HCT116 (cell line): ENCODE results near the gene TENM4. TPM values are rescaled to one million over a fixed set of nuclear protein-coding genes. Genes with fewer than 3 reads are reported as not detected.

Experiments used
- ATAC-seq: fragments of 200-7000 bp; cut with Tn5 transposase; 2 replicates; pipeline ENCODE4 v1.9.1; 2020; ENCODE audit warnings: mild to moderate bottlenecking, moderate library complexity
- BruUV-seq: library from RNA; stranded (reverse); fragments of 400-500 nt; replicated peaks from 2 replicates; lab custom pipeline; 2021; lab: Mats Ljungman, UMichigan
- CTCF ChIA-PET: fragments of 300-600 bp; sonication (Branson Sonifier 250); formaldehyde crosslinking; loops from one replicate; lab custom pipeline; 2021; ENCODE audit warnings: antibody characterized with exemption; lab: Charles Lee
- POLR2A ChIA-PET: fragments of 300-600, 350-600 bp; sonication (Branson Sonifier 250); formaldehyde crosslinking; loops from one replicate; lab custom pipeline; 2021; ENCODE audit warnings: antibody characterized with exemption; lab: Charles Lee
- RAD21 ChIA-PET, 2 experiments: fragments of 300-600 bp; sonication (Branson Sonifier 250); formaldehyde crosslinking; loops; one replicate each; lab custom pipeline; 2023; ENCODE audit warnings: low total read pairs in 2 of 2; ENCODE audit not compliant: uncharacterized antibody in 2 of 2, unreplicated experiment in 2 of 2, low non-redundant PET in 1 of 2; lab: Charles Lee
- DNase-seq: peaks from one replicate; pipeline ENCODE4 v3.0.0-alpha.2; 2010; ENCODE audit warnings: low read depth, low spot score
- H2AFZ ChIP-seq: fragments of 200-600 bp; shearing (Covaris generic), sonication (generic); 2 replicates; pipeline ENCODE4 v1.6.1; 2017; ENCODE audit warnings: low read depth, mixed run types, mixed read lengths, antibody characterized with exemption, low read length; ENCODE audit not compliant: poor library complexity, severe bottlenecking
- H3K27ac ChIP-seq: 2 replicates; pipeline ENCODE4 v1.5.1; 2012; ENCODE audit warnings: low read depth, low read length
- H3K27me3 ChIP-seq: fragments of 200-600 bp; sonication (generic); 2 replicates; pipeline ENCODE4 v1.6.1; 2016; ENCODE audit warnings: mixed run types, low read length, mixed read lengths; ENCODE audit not compliant: insufficient read depth
- H3K36me3 ChIP-seq, 2 experiments: fragments of 200-500 bp in 1 of 2; fragments of 200-600 bp in 1 of 2; sonication (Bioruptor generic) in 1 of 2; sonication (generic) in 1 of 2; 2 replicates each; pipeline versions ENCODE4 v1.5.1 to v1.6.1; 2014 to 2016; ENCODE audit warnings: low read length in 2 of 2, inconsistent platforms in 1 of 2, mixed read lengths in 1 of 2, mixed run types in 1 of 2; ENCODE audit not compliant: insufficient read depth in 2 of 2, control insufficient read depth in 1 of 2
- H3K4me1 ChIP-seq, 2 experiments: fragments of 200-600 bp in 1 of 2; sonication (generic) in 1 of 2; 2 replicates each; pipeline versions ENCODE4 v1.5.1 to v1.6.1; 2012 to 2017; ENCODE audit warnings: low read length in 2 of 2, inconsistent platforms in 1 of 2, mild to moderate bottlenecking in 1 of 2, mixed read lengths in 1 of 2, mixed run types in 1 of 2, moderate library complexity in 1 of 2; ENCODE audit not compliant: insufficient read depth in 2 of 2, control insufficient read depth in 1 of 2
- H3K4me2 ChIP-seq: fragments of 200-600 bp; sonication (generic); 2 replicates; pipeline ENCODE4 v1.6.1; 2017; ENCODE audit warnings: mixed run types, low read length, mixed read lengths
- H3K4me3 ChIP-seq, 2 experiments: fragments of 200-600 bp in 1 of 2; sonication (generic) in 1 of 2; replicated peaks in 1 of 2; 2 replicates each; pipeline ENCODE4 v1.5.1; 2011 to 2016; ENCODE audit warnings: low read length in 2 of 2, control low read depth in 1 of 2, low read depth in 1 of 2, mild to moderate bottlenecking in 1 of 2, mixed read lengths in 1 of 2, mixed run types in 1 of 2
- H3K79me2 ChIP-seq: fragments of 200-600 bp; sonication (generic); 2 replicates; pipeline ENCODE4 v1.6.1; 2017; ENCODE audit warnings: mild to moderate bottlenecking, mixed run types, low read length, moderate library complexity, mixed read lengths; ENCODE audit not compliant: insufficient read depth
- H3K9ac ChIP-seq: fragments of 200-600 bp; sonication (generic); 2 replicates; pipeline ENCODE4 v1.6.1; 2016; ENCODE audit warnings: low read length, mixed read lengths
- H3K9me2 ChIP-seq: fragments of 200-600 bp; sonication (generic), shearing (Covaris generic); 2 replicates; pipeline ENCODE4 v1.6.1; 2017; ENCODE audit warnings: mixed run types, mild to moderate bottlenecking, moderate library complexity; ENCODE audit not compliant: insufficient read depth
- H3K9me3 ChIP-seq, 2 experiments: fragments of 200-500 bp in 1 of 2; fragments of 200-600 bp in 1 of 2; sonication (Bioruptor generic) in 1 of 2; sonication (generic) in 1 of 2; 2 replicates each; pipeline ENCODE4 v1.6.1; 2014 to 2017; ENCODE audit warnings: low read length in 2 of 2, mixed read lengths in 2 of 2, inconsistent platforms in 1 of 2, low read depth in 1 of 2, mild to moderate bottlenecking in 1 of 2, mixed run types in 1 of 2, moderate library complexity in 1 of 2; ENCODE audit not compliant: control insufficient read depth in 1 of 2, insufficient read depth in 1 of 2
- H4K20me1 ChIP-seq: fragments of 200-600 bp; sonication (generic), shearing (Covaris generic); 2 replicates; pipeline ENCODE4 v1.6.1; 2017; ENCODE audit warnings: mixed run types, mild to moderate bottlenecking, moderate library complexity; ENCODE audit not compliant: insufficient read depth
- CEBPB ChIP-seq: IDR thresholded peaks from 2 replicates; pipeline ENCODE4 v1.6.1; 2012; ENCODE audit warnings: low read depth
- EGR1 ChIP-seq: IDR thresholded peaks from 2 replicates; pipeline ENCODE4 v1.6.1; 2012; ENCODE audit warnings: low read depth
- ELF1 ChIP-seq: IDR thresholded peaks from 2 replicates; pipeline ENCODE4 v1.6.1; 2012; ENCODE audit warnings: low read depth, borderline replicate concordance
- EZH2 ChIP-seq: fragments of 200-600 bp; sonication (generic); IDR thresholded peaks from 2 replicates; pipeline ENCODE4 v1.6.1; 2017; ENCODE audit warnings: antibody characterized with exemption, mixed run types
- FOSL1 ChIP-seq: IDR thresholded peaks from 2 replicates; pipeline ENCODE4 v1.6.1; 2012; ENCODE audit warnings: low read depth
- JUND ChIP-seq: IDR thresholded peaks from 2 replicates; pipeline ENCODE4 v1.6.1; 2012
- POLR2A ChIP-seq: IDR thresholded peaks from 2 replicates; pipeline ENCODE4 v1.7.0; 2011; ENCODE audit warnings: borderline replicate concordance; ENCODE audit not compliant: insufficient read depth, insufficient read length; ENCODE audit errors: extremely low read depth
- POLR2AphosphoS5 ChIP-seq: IDR thresholded peaks from 2 replicates; pipeline ENCODE4 v1.6.1; 2011; ENCODE audit warnings: mild to moderate bottlenecking, low read depth, low read length, moderate library complexity
- RAD21 ChIP-seq: IDR thresholded peaks from 2 replicates; pipeline ENCODE4 v1.6.1; 2012; ENCODE audit warnings: low read depth, mild to moderate bottlenecking
- SP1 ChIP-seq: IDR thresholded peaks from 2 replicates; pipeline ENCODE4 v1.6.1; 2012; ENCODE audit warnings: low read depth
- SRF ChIP-seq: IDR thresholded peaks from 2 replicates; pipeline ENCODE4 v1.6.1; 2012; ENCODE audit warnings: low read depth
- YY1 ChIP-seq: IDR thresholded peaks from 2 replicates; pipeline ENCODE4 v1.6.1; 2011; ENCODE audit warnings: low read length, low read depth, moderate library complexity, mild to moderate bottlenecking; ENCODE audit not compliant: insufficient replicate concordance; ENCODE audit errors: extremely low read depth
- intact Hi-C: fragments of 100-400 bp; cut with micrococcal nuclease; formaldehyde crosslinking; loops from 2 replicates; pipeline ENCODE4 v1.10.0; 2022
- total RNA-seq: library from RNA; stranded (reverse); gene quantifications from one replicate; pipeline ENCODE4 v1.2.1, GENCODE V29; 2021; ENCODE audit not compliant: unreplicated experiment
- TF ChIP-seq, protein P1 (sequence below): IDR thresholded peaks from 2 replicates; pipeline ENCODE4 v1.6.1; 2012
- TF ChIP-seq, protein P2 (sequence below): IDR thresholded peaks from 2 replicates; pipeline ENCODE4 v1.6.1; 2012

The TENM4 gene
- total RNA-seq, 1 experiment from 2014 or later = 0.05 TPM

DNA sequence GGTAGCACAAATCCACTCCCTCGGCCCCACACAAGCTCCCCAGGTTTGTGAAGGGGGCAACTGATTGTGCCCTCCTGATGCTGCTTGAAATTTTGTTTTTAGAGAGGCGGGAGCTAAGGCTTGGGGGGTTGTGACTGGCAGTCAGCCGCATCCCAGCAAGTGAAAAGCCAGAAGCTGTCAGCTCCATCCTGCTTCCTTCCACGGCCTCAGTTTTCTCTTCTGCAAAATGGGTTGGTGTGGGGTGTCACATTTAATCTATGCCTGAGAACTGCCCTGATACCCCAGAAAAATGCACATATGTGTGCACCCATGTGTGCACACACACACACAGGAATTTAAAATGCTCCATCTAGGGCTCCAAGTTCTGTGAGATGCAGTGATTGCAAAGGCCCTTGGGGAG is 358.6 kb downstream of the TENM4 start:
- no peak overlapping the region for H3K4me3 ChIP-seq
- CTCF ChIA-PET = no interaction called here
- peaks cover 6 to 14% of the 10 kb centered on the region in 2 experiments for H3K4me1 ChIP-seq
- TF ChIP-seq, protein P1, sequence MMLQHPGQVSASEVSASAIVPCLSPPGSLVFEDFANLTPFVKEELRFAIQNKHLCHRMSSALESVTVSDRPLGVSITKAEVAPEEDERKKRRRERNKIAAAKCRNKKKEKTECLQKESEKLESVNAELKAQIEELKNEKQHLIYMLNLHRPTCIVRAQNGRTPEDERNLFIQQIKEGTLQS = no peak
- TF ChIP-seq ELF1 = no peak
- TF ChIP-seq, protein P2, sequence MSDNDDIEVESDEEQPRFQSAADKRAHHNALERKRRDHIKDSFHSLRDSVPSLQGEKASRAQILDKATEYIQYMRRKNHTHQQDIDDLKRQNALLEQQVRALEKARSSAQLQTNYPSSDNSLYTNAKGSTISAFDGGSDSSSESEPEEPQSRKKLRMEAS = no peak
- TF ChIP-seq EZH2 = no peak
- TF ChIP-seq SRF = no peak
- no peak for TF ChIP-seq JUND
- no peak for TF ChIP-seq RAD21
- no peak for TF ChIP-seq POLR2AphosphoS5
- no peak for TF ChIP-seq EGR1
- no peak for TF ChIP-seq POLR2A
- TF ChIP-seq SP1 = no peak
- TF ChIP-seq, all 23 proteins: peak for 0
- Histone ChIP-seq H3K27me3 (no peaks in the 10 kb centered on the region), H3K36me3 (no peaks in the 10 kb centered on the region), H4K20me1 (no peaks in the 10 kb centered on the region), H3K4me2 (no peak overlapping the region), H3K9ac (no peak overlapping the region), H2AFZ (no peak overlapping the region), H3K9me2 (no peaks in the 10 kb centered on the region), H3K79me2 (no peaks in the 10 kb centered on the region), H3K27ac (no peak overlapping the region), H3K9me3 (no peaks in the 10 kb centered on the region)
- BruUV-seq = no TSS peak
- RAD21 ChIA-PET = no interaction called here
- POLR2A ChIA-PET = no interaction called here
- ATAC-seq (no peak), DNase-seq (no peak)
- intact Hi-C loops = no loop called here

DNA sequence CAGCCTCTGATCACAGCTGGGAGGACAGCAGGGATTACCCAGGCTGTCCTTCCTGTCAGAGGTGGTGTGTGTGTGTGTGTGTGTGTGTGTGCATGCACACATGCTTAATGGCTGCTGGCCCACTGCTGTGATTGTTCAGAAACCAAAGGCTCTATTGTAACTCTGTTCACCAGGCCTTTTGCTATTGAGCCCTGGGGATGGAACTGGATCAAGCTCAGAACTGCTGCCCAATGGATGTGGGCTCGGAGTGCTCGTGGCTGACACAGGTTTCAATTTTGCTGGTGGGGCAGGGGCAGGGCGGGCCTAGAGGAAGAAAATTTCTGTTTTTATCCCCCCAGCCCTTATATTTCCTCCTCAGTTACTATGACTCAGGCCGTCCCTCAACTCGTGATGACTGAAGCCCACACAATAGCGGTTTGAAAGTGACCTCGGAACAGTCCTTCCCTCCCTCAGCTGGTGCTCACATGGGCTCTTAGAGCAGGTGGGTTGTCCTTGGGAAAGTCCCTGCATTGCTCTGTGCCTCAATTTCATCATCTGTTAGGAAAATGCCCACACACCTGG is 359.3 kb downstream of the TENM4 start:
- intact Hi-C loops = no loop called here
- Histone ChIP-seq H3K4me1 (peaks cover 0 to 7% of the 10 kb centered on the region in 2 experiments; a peak in 1 of 4 replicates), H3K4me3 (no peak overlapping the region), H4K20me1 (no peaks in the 10 kb centered on the region), H3K9ac (no peak overlapping the region), H2AFZ (no peak overlapping the region), H3K9me2 (no peaks in the 10 kb centered on the region), H3K4me2 (no peak overlapping the region), H3K36me3 (no peaks in the 10 kb centered on the region), H3K27me3 (no peaks in the 10 kb centered on the region), H3K27ac (no peak overlapping the region), H3K79me2 (no peaks in the 10 kb centered on the region), H3K9me3 (no peaks in the 10 kb centered on the region)
- no peak for DNase-seq
- RAD21 ChIA-PET = no interaction called here
- POLR2A ChIA-PET = no interaction called here
- BruUV-seq = no TSS peak
- CTCF ChIA-PET = no interaction called here
- TF ChIP-seq YY1 (no peak), EGR1 (no peak), POLR2AphosphoS5 (no peak), FOSL1 (no peak), SP1 (no peak), EZH2 (no peak), CEBPB (no peak), SRF (no peak), RAD21 (no peak)
- no peak for ATAC-seq
